ENCODE data around the gene CHST11. TPM values are rescaled to one million over a fixed set of nuclear protein-coding genes. Genes with fewer than 3 reads are reported as not detected.

Gene CHST11
- total RNA-seq, 1 donor from 2014 or later: 11.4 TPM

GRCh38 chr12:104446646-104447421 lies 9.9 kb upstream of the CHST11 start:
- Mint-ChIP-seq H3K36me3 (ENCODE audit: insufficient read depth) (no peaks in the 10 kb centered on the region), H3K4me3 (ENCODE audit: low read depth) (no peak overlapping the region), H3K27ac (no peak overlapping the region), H3K9me3 (ENCODE audit: low read depth) (no peaks in the 10 kb centered on the region), H3K27me3 (peaks cover 10% of the 10 kb centered on the region), H3K4me1 (ENCODE audit: low read depth) (no peaks in the 10 kb centered on the region)
- DNase-seq (ENCODE audit: low spot score, unreplicated experiment): no peak
- TF ChIP-seq CTCF (IDR thresholded peaks at IDR 0.05; ENCODE audit: unreplicated experiment): no peak

- H3K4me1 Mint-ChIP-seq (ENCODE audit: low read depth): no peaks in the 10 kb centered on the region
- H3K27me3 Mint-ChIP-seq: peaks cover 11% of the 10 kb centered on the region
- no peak overlapping the region for H3K4me3 Mint-ChIP-seq (ENCODE audit: low read depth)
- H3K9me3 Mint-ChIP-seq (ENCODE audit: low read depth): no peaks in the 10 kb centered on the region
- no peak overlapping the region for H3K27ac Mint-ChIP-seq
- no peak for DNase-seq (ENCODE audit: low spot score, unreplicated experiment)
- H3K36me3 Mint-ChIP-seq (ENCODE audit: insufficient read depth): no peaks in the 10 kb centered on the region
- no peak for TF ChIP-seq CTCF (IDR thresholded peaks at IDR 0.05; ENCODE audit: unreplicated experiment)
Observed at GRCh38 chr12:104448031-104448430, 8.7 kb upstream of the CHST11 start.

- no peak overlapping the region for H3K4me3 Mint-ChIP-seq (ENCODE audit: low read depth)
Observed at GRCh38 chr12:104448451-104448850, 8.3 kb upstream of the CHST11 start.

GRCh38 chr12:104450700-104451099 lies 6.0 kb upstream of the CHST11 start:
- Mint-ChIP-seq H3K36me3 (ENCODE audit: insufficient read depth) (no peaks in the 10 kb centered on the region), H3K4me3 (ENCODE audit: low read depth) (no peak overlapping the region), H3K9me3 (ENCODE audit: low read depth) (no peaks in the 10 kb centered on the region), H3K4me1 (ENCODE audit: low read depth) (peaks cover 3% of the 10 kb centered on the region), H3K27me3 (peaks cover 25% of the 10 kb centered on the region), H3K27ac (no peak overlapping the region)
- DNase-seq (ENCODE audit: low spot score, unreplicated experiment): no peak
- TF ChIP-seq CTCF (IDR thresholded peaks at IDR 0.05; ENCODE audit: unreplicated experiment): no peak

More at GRCh38 chr12:104448451-104448850, 8.3 kb upstream of the CHST11 start:
- no peak overlapping the region for H3K27ac Mint-ChIP-seq
- peaks cover 15% of the 10 kb centered on the region for H3K27me3 Mint-ChIP-seq
- DNase-seq (ENCODE audit: low spot score, unreplicated experiment): no peak
- no peaks in the 10 kb centered on the region for H3K36me3 Mint-ChIP-seq (ENCODE audit: insufficient read depth)
- TF ChIP-seq CTCF (IDR thresholded peaks at IDR 0.05; ENCODE audit: unreplicated experiment): no peak
- H3K9me3 Mint-ChIP-seq (ENCODE audit: low read depth): no peaks in the 10 kb centered on the region
- no peaks in the 10 kb centered on the region for H3K4me1 Mint-ChIP-seq (ENCODE audit: low read depth)

GRCh38 chr12:104452087-104452486 lies 4.7 kb upstream of the CHST11 start:
- Mint-ChIP-seq H3K36me3 (ENCODE audit: insufficient read depth) (no peaks in the 10 kb centered on the region), H3K4me1 (ENCODE audit: low read depth) (peaks cover 6% of the 10 kb centered on the region), H3K9me3 (ENCODE audit: low read depth) (no peaks in the 10 kb centered on the region), H3K27me3 (peaks cover 25% of the 10 kb centered on the region), H3K27ac (no peak overlapping the region), H3K4me3 (ENCODE audit: low read depth) (no peak overlapping the region)
- no peak for TF ChIP-seq CTCF (IDR thresholded peaks at IDR 0.05; ENCODE audit: unreplicated experiment)
- no peak for DNase-seq (ENCODE audit: low spot score, unreplicated experiment)
